Stimulated activated CD8-positive, alpha-beta memory T cell treated with anti-CD3 and anti-CD28 coated beads, Interleukin-12 subunit alpha, Interleukin-12 subunit beta, amount 100 ng/mL, for 24 hours (primary cell): ENCODE data around the gene URB2.
"Not testable (repeated sequence)": the region's sequence is repeated elsewhere in the genome, so short reads cannot be mapped to it uniquely, and the experiment has no call there.

Source experiments
- DNase-seq: peaks from one replicate; pipeline ENCODE4 v3.0.0-alpha.2; 2020; ENCODE audit errors: extremely low read depth

Gene URB2

GRCh38 chr1:229614701-229615100 is 11.3 kb upstream of the URB2 start:
- no peak for DNase-seq

- DNase-seq, result no peak
These were observed 8.5 kb upstream of the URB2 start for GRCh38 chr1:229617351-229618100.

- no peak for DNase-seq
These were observed 7.0 kb upstream of the URB2 start for GRCh38 chr1:229619002-229619401.

- no peak for DNase-seq
These were observed 6.4 kb upstream of the URB2 start for GRCh38 chr1:229619614-229620013.

- no peak for DNase-seq
These were observed 5.2 kb upstream of the URB2 start for GRCh38 chr1:229620876-229621275.

- DNase-seq, result no peak
These were observed 4.4 kb upstream of the URB2 start for GRCh38 chr1:229621663-229622062.

- DNase-seq, result not testable (repeated sequence)
These were observed 3.4 kb upstream of the URB2 start for GRCh38 chr1:229622641-229623120.

GRCh38 chr1:229623225-229623624 is 2.8 kb upstream of the URB2 start:
- DNase-seq, result no peak

GRCh38 chr1:229623838-229624237 is 2.2 kb upstream of the URB2 start:
- DNase-seq, result no peak

GRCh38 chr1:229624521-229625070 is 1.5 kb upstream of the URB2 start:
- DNase-seq, result no peak

GRCh38 chr1:229625071-229625914 is 754 bp upstream of the URB2 start:
- DNase-seq, result no peak

GRCh38 chr1:229627003-229627402 is 956 bp downstream of the URB2 start:
- no peak for DNase-seq

- no peak for DNase-seq
These were observed 3.2 kb downstream of the URB2 start for GRCh38 chr1:229629261-229629660.

GRCh38 chr1:229631148-229631547 is 5.1 kb downstream of the URB2 start:
- DNase-seq, result no peak

GRCh38 chr1:229631966-229632365 is 5.9 kb downstream of the URB2 start:
- DNase-seq, result no peak

GRCh38 chr1:229636042-229636441 is 10.0 kb downstream of the URB2 start:
- no peak for DNase-seq

GRCh38 chr1:229637746-229638145 is 11.7 kb downstream of the URB2 start:
- no peak for DNase-seq

- DNase-seq, result no peak
These were observed 14.4 kb downstream of the URB2 start for GRCh38 chr1:229640455-229640854.

- no peak for DNase-seq
These were observed 15.3 kb downstream of the URB2 start for GRCh38 chr1:229641306-229641705.

GRCh38 chr1:229642376-229642775 is 16.3 kb downstream of the URB2 start:
- DNase-seq, result no peak

- DNase-seq, result no peak
These were observed 16.9 kb downstream of the URB2 start for GRCh38 chr1:229642970-229643369.

- no peak for DNase-seq
These were observed 18.1 kb downstream of the URB2 start for GRCh38 chr1:229643996-229644745.
